Vagina (tissue), 2 donors: ENCODE data around the gene IL1RL1. TPM values are rescaled to one million over a fixed set of nuclear protein-coding genes. Genes with fewer than 3 reads are reported as not detected.
A peak's percentile ranks its signal among the peaks of the same experiment; 100 is the strongest.

Source experiments
- DNase-seq, 2 donors: peaks; one replicate each; pipeline ENCODE4 v3.0.0-alpha.2; 2017; ENCODE audit errors: extremely low spot score in 2 of 2
- H3K27ac ChIP-seq: fragments of 200-600 bp; sonication (generic); one replicate; pipeline ENCODE4 v1.5.1; 2019
- H3K27me3 ChIP-seq: fragments of 200-600 bp; sonication (generic); one replicate; pipeline ENCODE4 v1.5.1; 2019
- H3K36me3 ChIP-seq, 2 donors: fragments of 200-600 bp; sonication (generic); one replicate each; pipeline ENCODE4 v1.5.1; 2017 to 2019
- H3K4me1 ChIP-seq: fragments of 200-600 bp; sonication (generic); one replicate; pipeline ENCODE4 v1.5.1; 2019
- H3K4me3 ChIP-seq, 2 donors: fragments of 200-600 bp; sonication (generic); 1 replicate in 1 of 2; 2 replicates in 1 of 2; pipeline ENCODE4 v1.5.1; 2016 to 2019
- H3K9me3 ChIP-seq: fragments of 200-600 bp; sonication (generic); one replicate; pipeline ENCODE4 v1.5.1; 2019
- CTCF ChIP-seq, 3 experiments: fragments of 450-650 bp in 2 of 3; fragments of 200-600 bp in 1 of 3; sonication (generic) in 1 of 3; IDR thresholded peaks; one replicate each; pipeline ENCODE4 v1.5.1; 2017 to 2019; ENCODE audit warnings: antibody characterized with exemption in 3 of 3, mild to moderate bottlenecking in 2 of 3, moderate library complexity in 2 of 3
- POLR2A ChIP-seq, 2 donors: fragments of 450-650 bp; IDR thresholded peaks; one replicate each; pipeline ENCODE4 v1.6.1; 2017; ENCODE audit warnings: antibody characterized with exemption in 2 of 2, mild to moderate bottlenecking in 2 of 2, moderate library complexity in 2 of 2
- POLR2AphosphoS5 ChIP-seq, 2 donors: sonication (generic); formaldehyde crosslinking; IDR thresholded peaks; one replicate each; pipeline ENCODE4 v1.9.0; 2017; ENCODE audit warnings: antibody characterized with exemption in 2 of 2, mild to moderate bottlenecking in 2 of 2, low read depth in 1 of 2; ENCODE audit not compliant: insufficient read depth in 1 of 2
- intact Hi-C: fragments of 100-400 bp; cut with DNase I; formaldehyde crosslinking; loops from one replicate; pipeline ENCODE4 v1.15.1; 2023
- total RNA-seq: library from RNA; depleted of rRNA; stranded (reverse); fragments of >200 nt; gene quantifications from one replicate; pipeline ENCODE4 v1.2.3, GENCODE V29; 2016

IL1RL1 gene
- total RNA-seq, 1 donor from 2014 or later = 10.6 TPM

GRCh38 chr2:102267774-102268173, 43.6 kb upstream of the IL1RL1 start:
- Histone ChIP-seq H3K27ac (no peak overlapping the region), H3K4me1 (peaks cover 12% of the 10 kb centered on the region), H3K4me3 (no peak overlapping the region), H3K9me3 (no peaks in the 10 kb centered on the region), H3K36me3 (no peaks in the 10 kb centered on the region), H3K27me3 (no peaks in the 10 kb centered on the region)
- no peak for DNase-seq
- intact Hi-C loops = no loop called here
- TF ChIP-seq CTCF (IDR thresholded peaks at IDR 0.05) (no peak), POLR2AphosphoS5 (IDR thresholded peaks at IDR 0.05; ENCODE audit: insufficient read depth in 1 of 2, low read depth in 1 of 2) (no peak), POLR2A (IDR thresholded peaks at IDR 0.05) (no peak)

- TF ChIP-seq CTCF (IDR thresholded peaks at IDR 0.05) = no peak
- TF ChIP-seq POLR2A (IDR thresholded peaks at IDR 0.05) = no peak
- TF ChIP-seq POLR2AphosphoS5 (IDR thresholded peaks at IDR 0.05; ENCODE audit: insufficient read depth in 1 of 2, low read depth in 1 of 2) = no peak
- intact Hi-C loops = no loop called here
- H3K27ac ChIP-seq = peak overlapping the region; percentile 20
- no peaks in the 10 kb centered on the region for H3K36me3 ChIP-seq
- H3K9me3 ChIP-seq = no peaks in the 10 kb centered on the region
- no peak overlapping the region for H3K4me3 ChIP-seq
- no peaks in the 10 kb centered on the region for H3K27me3 ChIP-seq
- peaks cover 12% of the 10 kb centered on the region for H3K4me1 ChIP-seq
- no peak for DNase-seq
Observed at GRCh38 chr2:102268510-102269199, 42.7 kb upstream of the IL1RL1 start.

- DNase-seq = no peak
- Histone ChIP-seq H3K4me3 (no peak overlapping the region), H3K27ac (peak overlapping the region; percentile 24), H3K9me3 (no peaks in the 10 kb centered on the region), H3K27me3 (no peaks in the 10 kb centered on the region), H3K36me3 (no peaks in the 10 kb centered on the region), H3K4me1 (peaks cover 12% of the 10 kb centered on the region)
- TF ChIP-seq POLR2AphosphoS5 (IDR thresholded peaks at IDR 0.05; ENCODE audit: insufficient read depth in 1 of 2, low read depth in 1 of 2) = no peak
- no peak for TF ChIP-seq POLR2A (IDR thresholded peaks at IDR 0.05)
- TF ChIP-seq CTCF (IDR thresholded peaks at IDR 0.05) = no peak
- intact Hi-C loops = no loop called here
Observed at GRCh38 chr2:102269200-102269524, 42.2 kb upstream of the IL1RL1 start.

GRCh38 chr2:102271844-102272243, 39.5 kb upstream of the IL1RL1 start:
- Histone ChIP-seq H3K27me3 (no peaks in the 10 kb centered on the region), H3K36me3 (no peaks in the 10 kb centered on the region), H3K9me3 (no peaks in the 10 kb centered on the region), H3K4me3 (no peak overlapping the region), H3K27ac (no peak overlapping the region), H3K4me1 (peaks cover 12% of the 10 kb centered on the region)
- DNase-seq = no peak
- TF ChIP-seq CTCF (IDR thresholded peaks at IDR 0.05) (no peak), POLR2AphosphoS5 (IDR thresholded peaks at IDR 0.05; ENCODE audit: insufficient read depth in 1 of 2, low read depth in 1 of 2) (no peak), POLR2A (IDR thresholded peaks at IDR 0.05) (no peak)
- intact Hi-C loops = no loop called here

GRCh38 chr2:102273619-102274211, 37.6 kb upstream of the IL1RL1 start:
- TF ChIP-seq POLR2AphosphoS5 (IDR thresholded peaks at IDR 0.05; ENCODE audit: insufficient read depth in 1 of 2, low read depth in 1 of 2) (no peak), POLR2A (IDR thresholded peaks at IDR 0.05) (no peak), CTCF (IDR thresholded peaks at IDR 0.05) (no peak)
- H3K27ac ChIP-seq = no peak overlapping the region
- no peak overlapping the region for H3K4me3 ChIP-seq
- H3K4me1 ChIP-seq = peaks cover under 1% of the 10 kb centered on the region
- DNase-seq = no peak
- H3K9me3 ChIP-seq = no peaks in the 10 kb centered on the region
- intact Hi-C loops = no loop called here
- no peaks in the 10 kb centered on the region for H3K27me3 ChIP-seq
- no peaks in the 10 kb centered on the region for H3K36me3 ChIP-seq
